Trophoblast cell (in vitro differentiated cells and primary cell): Measurements from ENCODE around the gene MEAK7.

Source experiments
- DNase-seq, 2 donors: peaks; one replicate each; pipeline ENCODE4 v3.0.0-alpha.2; 2016
- H2AFZ ChIP-seq: 2 replicates; pipeline ENCODE4 v1.6.1; 2013; ENCODE audit warnings: low read length, moderate library complexity, mild to moderate bottlenecking; ENCODE audit not compliant: insufficient read depth, poor library complexity
- H2AK5ac ChIP-seq: 2 replicates; pipeline ENCODE4 v1.6.1; 2013; ENCODE audit warnings: mild to moderate bottlenecking, low read length
- H2BK120ac ChIP-seq: 2 replicates; pipeline ENCODE4 v1.6.1; 2013; ENCODE audit warnings: low read length, mild to moderate bottlenecking, moderate library complexity; ENCODE audit not compliant: insufficient read depth, poor library complexity
- H2BK12ac ChIP-seq: 2 replicates; pipeline ENCODE4 v1.6.1; 2013; ENCODE audit warnings: mild to moderate bottlenecking, low read length, moderate library complexity
- H2BK5ac ChIP-seq: 2 replicates; pipeline ENCODE4 v1.6.1; 2013; ENCODE audit warnings: low read length, low read depth, moderate library complexity, mild to moderate bottlenecking; ENCODE audit not compliant: poor library complexity
- H3K14ac ChIP-seq: 2 replicates; pipeline ENCODE4 v1.6.1; 2013; ENCODE audit warnings: mild to moderate bottlenecking, low read length
- H3K18ac ChIP-seq: 2 replicates; pipeline ENCODE4 v1.6.1; 2013; ENCODE audit warnings: mild to moderate bottlenecking, low read length
- H3K23ac ChIP-seq: 2 replicates; pipeline ENCODE4 v1.6.1; 2013; ENCODE audit warnings: low read length
- H3K27ac ChIP-seq: 2 replicates; pipeline ENCODE4 v1.5.1; 2013; ENCODE audit warnings: low read depth, mild to moderate bottlenecking, inconsistent platforms, low read length, moderate library complexity
- H3K27me3 ChIP-seq: 2 replicates; pipeline ENCODE4 v1.6.1; 2013; ENCODE audit warnings: inconsistent platforms, mild to moderate bottlenecking, low read length, moderate library complexity; ENCODE audit not compliant: insufficient read depth
- H3K36me3 ChIP-seq, 2 experiments: 1 replicate in 1 of 2; 2 replicates in 1 of 2; pipeline ENCODE4 v1.6.1; 2013; ENCODE audit warnings: low read length in 2 of 2, mild to moderate bottlenecking in 2 of 2, moderate library complexity in 1 of 2; ENCODE audit not compliant: insufficient read depth in 2 of 2, control insufficient read depth in 1 of 2
- H3K4ac ChIP-seq: 2 replicates; pipeline ENCODE4 v1.6.1; 2013; ENCODE audit warnings: low read depth, mild to moderate bottlenecking, low read length, moderate library complexity
- H3K4me1 ChIP-seq, 2 experiments: 1 replicate in 1 of 2; 2 replicates in 1 of 2; pipeline ENCODE4 v1.6.1; 2013; ENCODE audit warnings: low read length in 2 of 2, mild to moderate bottlenecking in 2 of 2, moderate library complexity in 1 of 2; ENCODE audit not compliant: insufficient read depth in 2 of 2, control insufficient read depth in 1 of 2
- H3K4me2 ChIP-seq: 2 replicates; pipeline ENCODE4 v1.6.1; 2013; ENCODE audit warnings: inconsistent platforms, mild to moderate bottlenecking, low read length, moderate library complexity
- H3K4me3 ChIP-seq: 2 replicates; pipeline ENCODE4 v1.5.1; 2013; ENCODE audit warnings: mild to moderate bottlenecking, low read depth, low read length, inconsistent platforms
- H3K79me1 ChIP-seq: one replicate; pipeline ENCODE4 v1.6.1; 2013; ENCODE audit warnings: low read length
- H3K79me2 ChIP-seq: 2 replicates; pipeline ENCODE4 v1.6.1; 2013; ENCODE audit warnings: low read length, mild to moderate bottlenecking; ENCODE audit not compliant: control insufficient read depth, insufficient read depth, poor library complexity
- H3K9ac ChIP-seq: 2 replicates; pipeline ENCODE4 v1.6.1; 2013; ENCODE audit warnings: mild to moderate bottlenecking, low read length
- H3K9me3 ChIP-seq: 2 replicates; pipeline ENCODE4 v1.6.1; 2013; ENCODE audit warnings: low read depth, mild to moderate bottlenecking, control low read depth, inconsistent platforms, low read length; ENCODE audit not compliant: insufficient read depth
- H4K12ac ChIP-seq: 2 replicates; pipeline ENCODE4 v1.6.1; 2013; ENCODE audit warnings: low read depth, mild to moderate bottlenecking, low read length, moderate library complexity
- H4K8ac ChIP-seq: 2 replicates; pipeline ENCODE4 v1.6.1; 2013; ENCODE audit warnings: low read depth, mild to moderate bottlenecking, low read length, moderate library complexity
- H4K91ac ChIP-seq: one replicate; pipeline ENCODE4 v1.6.1; 2013; ENCODE audit warnings: low read depth, mild to moderate bottlenecking, low read length, moderate library complexity
- WGBS: extraction: QIAGEN DNeasy Blood & Tissue Kit; methylation state at CpG from one replicate; pipeline ENCODE4 v1.1.7; 2013; ENCODE audit warnings: missing lambda C conversion rate; ENCODE audit not compliant: insufficient read length, insufficient coverage; ENCODE audit errors: extremely low coverage; 5-methylcytosine and 5-hydroxymethylcytosine counted together

Gene MEAK7

DNA sequence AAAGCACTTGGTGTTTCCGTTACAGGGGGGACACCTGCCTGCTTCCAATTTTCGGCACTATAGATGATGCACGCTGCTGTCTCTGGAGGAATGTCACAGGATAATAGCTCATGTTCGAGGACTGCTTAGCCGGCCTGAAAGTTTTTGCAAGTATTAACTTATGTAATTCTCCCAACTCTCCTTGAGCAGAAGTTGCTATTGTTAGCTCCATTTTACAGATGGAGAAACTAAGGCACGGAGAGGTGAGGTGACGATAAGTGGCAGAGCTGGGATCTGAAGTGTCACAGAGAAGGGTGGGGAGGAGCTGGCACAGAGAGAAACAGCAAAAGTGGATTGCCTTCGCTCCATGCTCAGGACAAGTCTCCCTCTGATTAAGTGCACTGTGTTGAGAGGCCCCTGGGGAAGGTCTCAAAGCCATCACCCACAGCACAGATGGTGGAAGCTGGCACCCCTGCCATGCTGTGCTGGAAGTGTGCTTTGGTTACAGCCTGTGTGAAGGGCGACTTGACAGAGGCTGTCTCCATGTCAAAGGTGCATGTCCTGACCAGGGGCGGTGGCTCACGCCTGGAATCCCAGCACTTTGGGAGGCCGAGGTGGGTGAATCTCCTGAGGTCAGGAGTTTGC is 40.8 kb upstream of the MEAK7 start:
- H3K27ac ChIP-seq: no peak overlapping the region
- peak overlapping the region; percentile 38 for H2AK5ac ChIP-seq
- H2AFZ ChIP-seq: no peak overlapping the region
- no peak overlapping the region for H3K4ac ChIP-seq
- H3K4me3 ChIP-seq: no peak overlapping the region
- no peak overlapping the region for H2BK5ac ChIP-seq
- no peak overlapping the region for H3K9ac ChIP-seq
- no CpG with 5 or more reads among the region's 12 CpGs for WGBS
- no peaks in the 10 kb centered on the region for H3K9me3 ChIP-seq
- H4K12ac ChIP-seq: no peak overlapping the region
- H3K23ac ChIP-seq: no peak overlapping the region
- no peak overlapping the region for H4K8ac ChIP-seq
- H3K36me3 ChIP-seq: no peaks in the 10 kb centered on the region
- H2BK12ac ChIP-seq: no peak overlapping the region
- no peaks in the 10 kb centered on the region for H3K79me2 ChIP-seq
- H3K4me1 ChIP-seq: peaks cover 22 to 23% of the 10 kb centered on the region in 2 experiments
- H3K18ac ChIP-seq: no peak overlapping the region
- H2BK120ac ChIP-seq: no peak overlapping the region
- H3K27me3 ChIP-seq: no peaks in the 10 kb centered on the region
- H3K4me2 ChIP-seq: no peak overlapping the region
- peaks cover 17% of the 10 kb centered on the region for H3K79me1 ChIP-seq
- DNase-seq: no peak
- H4K91ac ChIP-seq: no peak overlapping the region
- H3K14ac ChIP-seq: no peak overlapping the region

GRCh38 chr16:84544031-84544773 is 39.7 kb upstream of the MEAK7 start:
- Histone ChIP-seq H4K12ac (no peak overlapping the region), H3K4me2 (no peak overlapping the region), H3K4ac (no peak overlapping the region), H2AK5ac (no peak overlapping the region), H3K79me1 (peaks cover 16% of the 10 kb centered on the region), H2BK5ac (no peak overlapping the region), H3K18ac (no peak overlapping the region), H3K27ac (no peak overlapping the region), H3K14ac (no peak overlapping the region), H3K9ac (no peak overlapping the region), H2AFZ (no peak overlapping the region), H2BK12ac (no peak overlapping the region), H3K23ac (no peak overlapping the region), H3K27me3 (no peaks in the 10 kb centered on the region), H3K36me3 (no peaks in the 10 kb centered on the region), H4K8ac (no peak overlapping the region), H3K4me3 (no peak overlapping the region), H4K91ac (no peak overlapping the region), H2BK120ac (no peak overlapping the region), H3K79me2 (no peaks in the 10 kb centered on the region), H3K9me3 (peaks cover 2% of the 10 kb centered on the region), H3K4me1 (peaks cover 20 to 21% of the 10 kb centered on the region in 2 experiments)
- WGBS: no CpG with 5 or more reads among the region's 25 CpGs
- DNase-seq: no peak

GRCh38 chr16:84543253-84543652 is 38.8 kb upstream of the MEAK7 start:
- Histone ChIP-seq H3K4me1 (peaks cover 13 to 14% of the 10 kb centered on the region in 2 experiments), H3K9ac (no peak overlapping the region), H3K23ac (no peak overlapping the region), H3K4me3 (no peak overlapping the region), H2BK12ac (no peak overlapping the region), H3K79me1 (peaks cover 9% of the 10 kb centered on the region), H3K4ac (no peak overlapping the region), H4K91ac (no peak overlapping the region), H2BK5ac (no peak overlapping the region), H3K14ac (no peak overlapping the region), H3K27ac (no peak overlapping the region), H2BK120ac (no peak overlapping the region), H4K12ac (no peak overlapping the region), H2AK5ac (no peak overlapping the region), H3K36me3 (no peaks in the 10 kb centered on the region), H3K18ac (no peak overlapping the region), H2AFZ (no peak overlapping the region), H4K8ac (no peak overlapping the region), H3K9me3 (peaks cover 2% of the 10 kb centered on the region), H3K27me3 (no peaks in the 10 kb centered on the region), H3K4me2 (no peak overlapping the region), H3K79me2 (no peaks in the 10 kb centered on the region)
- DNase-seq: no peak
- no CpG with 5 or more reads among the region's 2 CpGs for WGBS

DNA sequence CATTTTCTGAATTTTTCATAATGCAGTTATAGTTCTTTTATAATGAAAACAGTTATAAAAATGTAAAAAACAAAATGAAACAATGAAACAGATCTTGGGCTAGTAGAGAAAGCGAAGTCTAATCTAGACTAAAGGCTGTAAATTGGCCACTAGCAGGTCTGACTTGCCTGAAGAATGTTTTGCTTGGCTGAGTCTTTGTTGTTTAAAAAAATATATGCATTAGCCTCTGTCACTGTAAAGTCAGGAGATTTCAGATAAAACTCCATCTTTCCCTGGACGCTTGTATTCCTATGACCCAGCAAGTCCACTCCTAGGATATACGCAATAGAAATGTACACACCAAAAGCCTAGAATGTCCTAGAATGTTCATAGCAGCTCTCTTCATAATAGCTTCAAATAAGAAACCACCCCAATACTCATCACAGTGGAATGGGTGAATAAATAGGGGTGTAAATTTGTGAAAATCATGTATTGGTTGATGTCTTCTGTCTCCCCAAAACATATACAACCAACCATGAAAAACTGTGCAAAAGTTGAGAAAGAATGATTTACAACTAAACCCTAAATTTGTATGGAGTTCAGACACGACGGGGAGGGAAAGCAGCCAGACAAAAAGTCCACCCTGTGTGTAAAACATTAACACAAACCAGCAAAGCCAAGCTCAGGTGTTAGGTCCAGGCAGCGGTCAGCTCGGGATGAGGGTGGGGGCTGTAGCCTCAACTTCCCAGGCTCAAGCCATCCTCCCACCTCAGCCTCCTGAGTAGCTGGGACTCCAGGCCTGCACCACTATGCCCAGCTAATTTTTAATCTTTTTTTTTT is 37.7 kb upstream of the MEAK7 start:
- H3K27me3 ChIP-seq: no peaks in the 10 kb centered on the region
- H2BK5ac ChIP-seq: no peak overlapping the region
- H3K4ac ChIP-seq: no peak overlapping the region
- no peaks in the 10 kb centered on the region for H3K79me2 ChIP-seq
- no peak overlapping the region for H2AFZ ChIP-seq
- no peak overlapping the region for H3K14ac ChIP-seq
- H3K9me3 ChIP-seq: peaks cover 2% of the 10 kb centered on the region
- H3K4me1 ChIP-seq: peaks cover 6% of the 10 kb centered on the region in 2 experiments
- no peak overlapping the region for H3K18ac ChIP-seq
- no peak overlapping the region for H3K9ac ChIP-seq
- H4K91ac ChIP-seq: no peak overlapping the region
- no peaks in the 10 kb centered on the region for H3K36me3 ChIP-seq
- H3K27ac ChIP-seq: no peak overlapping the region
- H2BK120ac ChIP-seq: no peak overlapping the region
- H2BK12ac ChIP-seq: no peak overlapping the region
- H3K4me3 ChIP-seq: no peak overlapping the region
- H3K23ac ChIP-seq: no peak overlapping the region
- H3K79me1 ChIP-seq: peaks cover 2% of the 10 kb centered on the region
- H4K8ac ChIP-seq: no peak overlapping the region
- DNase-seq: no peak
- H3K4me2 ChIP-seq: no peak overlapping the region
- H4K12ac ChIP-seq: no peak overlapping the region
- H2AK5ac ChIP-seq: no peak overlapping the region
- WGBS: no CpG with 5 or more reads among the region's 7 CpGs
